ENCODE measurements around the gene LRCH3. TPM values are rescaled to one million over a fixed set of nuclear protein-coding genes. Genes with fewer than 3 reads are reported as not detected.
"Not testable (repeated sequence)": the region's sequence is repeated elsewhere in the genome, so short reads cannot be mapped to it uniquely, and the experiment has no call there.

The LRCH3 gene
- total RNA-seq, 4 donors from 2014 or later, result 19.2 to 69.3 (median 28.3) TPM

DNA sequence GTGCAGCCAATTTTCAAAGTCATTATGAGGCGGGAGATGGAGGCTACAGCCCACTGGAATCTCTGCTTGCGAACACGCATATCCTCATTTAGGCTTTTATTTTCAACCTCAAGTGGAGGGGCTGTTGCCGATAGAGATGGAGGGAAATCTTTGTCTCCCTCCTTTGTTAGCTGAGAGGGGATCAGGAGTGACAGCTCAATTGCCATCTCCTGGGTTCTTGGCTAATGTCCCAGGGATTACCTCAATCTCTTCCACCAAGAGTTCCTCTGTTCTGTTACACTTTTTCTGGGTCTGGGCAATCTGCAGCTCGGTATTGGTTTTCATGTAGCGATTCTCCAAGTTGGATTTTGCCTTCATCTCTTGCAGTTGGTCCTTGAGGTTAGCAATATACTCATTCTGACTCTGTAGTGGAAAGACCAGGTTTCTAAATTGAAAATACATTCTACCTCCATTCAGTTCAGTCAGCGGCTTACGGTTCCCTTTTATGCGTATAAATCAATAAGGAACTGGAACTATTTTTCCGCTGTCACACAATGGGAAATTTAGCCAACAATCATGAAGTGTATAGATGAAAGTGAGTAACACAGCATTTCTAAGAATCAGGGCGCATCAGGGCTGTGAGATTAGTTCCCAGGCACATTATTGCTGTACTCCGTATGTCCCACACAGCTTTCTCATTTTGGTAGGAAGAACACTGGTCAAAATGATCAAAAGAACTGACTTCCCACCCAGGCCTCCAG is 122.8 kb downstream of the LRCH3 start:
- 94% methylated on average over 12 of the region's 12 CpGs for WGBS
- no peak for TF ChIP-seq POLR2A (IDR thresholded peaks at IDR 0.05)
- TF ChIP-seq, protein P1, sequence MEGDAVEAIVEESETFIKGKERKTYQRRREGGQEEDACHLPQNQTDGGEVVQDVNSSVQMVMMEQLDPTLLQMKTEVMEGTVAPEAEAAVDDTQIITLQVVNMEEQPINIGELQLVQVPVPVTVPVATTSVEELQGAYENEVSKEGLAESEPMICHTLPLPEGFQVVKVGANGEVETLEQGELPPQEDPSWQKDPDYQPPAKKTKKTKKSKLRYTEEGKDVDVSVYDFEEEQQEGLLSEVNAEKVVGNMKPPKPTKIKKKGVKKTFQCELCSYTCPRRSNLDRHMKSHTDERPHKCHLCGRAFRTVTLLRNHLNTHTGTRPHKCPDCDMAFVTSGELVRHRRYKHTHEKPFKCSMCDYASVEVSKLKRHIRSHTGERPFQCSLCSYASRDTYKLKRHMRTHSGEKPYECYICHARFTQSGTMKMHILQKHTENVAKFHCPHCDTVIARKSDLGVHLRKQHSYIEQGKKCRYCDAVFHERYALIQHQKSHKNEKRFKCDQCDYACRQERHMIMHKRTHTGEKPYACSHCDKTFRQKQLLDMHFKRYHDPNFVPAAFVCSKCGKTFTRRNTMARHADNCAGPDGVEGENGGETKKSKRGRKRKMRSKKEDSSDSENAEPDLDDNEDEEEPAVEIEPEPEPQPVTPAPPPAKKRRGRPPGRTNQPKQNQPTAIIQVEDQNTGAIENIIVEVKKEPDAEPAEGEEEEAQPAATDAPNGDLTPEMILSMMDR (IDR thresholded peaks at IDR 0.05), result no peak
- no peak overlapping the region for H3K4me3 ChIP-seq
- H3K36me3 ChIP-seq, result no peaks in the 10 kb centered on the region
- DNase-seq (ENCODE audit: low spot score in 2 of 2), result no peak
- H3K27me3 ChIP-seq, result no peaks in the 10 kb centered on the region
- H3K27ac ChIP-seq, result no peak overlapping the region
- H3K9me3 ChIP-seq, result no peaks in the 10 kb centered on the region
- H3K4me1 ChIP-seq, result no peaks in the 10 kb centered on the region

DNA sequence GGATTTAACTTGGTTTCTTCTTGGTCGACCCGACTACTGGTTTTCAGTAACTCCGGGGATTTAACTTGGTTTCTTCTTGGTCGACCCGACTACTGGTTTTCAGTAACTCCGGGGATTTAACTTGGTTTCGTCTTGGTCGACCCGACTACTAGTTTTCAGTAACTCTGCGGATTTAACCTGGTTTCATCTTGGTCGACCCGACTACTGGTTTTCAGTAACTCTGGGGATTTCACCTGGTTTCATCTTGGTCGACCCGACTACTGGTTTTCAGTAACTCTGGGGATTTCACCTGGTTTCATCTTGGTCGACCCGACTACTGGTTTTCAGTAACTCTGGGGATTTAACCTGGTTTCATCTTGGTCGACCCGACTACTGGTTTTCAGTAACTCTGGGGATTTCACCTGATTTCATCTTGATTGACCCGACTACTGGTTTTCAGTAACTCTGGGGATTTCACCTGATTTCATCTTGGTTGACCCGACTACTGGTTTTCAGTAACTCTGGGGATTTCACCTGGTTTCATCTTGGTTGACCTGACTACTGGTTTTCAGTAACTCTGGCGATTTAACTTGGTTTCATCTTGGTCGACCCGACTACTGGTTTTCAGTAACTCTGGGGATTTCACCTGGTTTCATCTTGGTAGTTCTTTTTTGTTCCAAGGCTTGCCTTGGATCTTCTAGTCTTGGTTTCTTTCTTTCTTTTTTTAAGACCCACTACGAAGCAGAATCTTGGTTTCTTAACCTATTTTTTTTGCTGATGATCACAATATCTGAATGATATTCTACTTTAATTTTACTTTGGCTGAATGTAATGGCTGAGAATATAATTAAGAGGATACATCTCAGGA is 130.6 kb downstream of the LRCH3 start:
- not testable (repeated sequence) for H3K27me3 ChIP-seq; H3K4me1 ChIP-seq; H3K4me3 ChIP-seq; DNase-seq (ENCODE audit: low spot score in 2 of 2); H3K27ac ChIP-seq; H3K9me3 ChIP-seq
- peaks cover 16% of the 10 kb centered on the region for H3K36me3 ChIP-seq
- 90% methylated on average over 23 of the region's 24 CpGs for WGBS

DNA sequence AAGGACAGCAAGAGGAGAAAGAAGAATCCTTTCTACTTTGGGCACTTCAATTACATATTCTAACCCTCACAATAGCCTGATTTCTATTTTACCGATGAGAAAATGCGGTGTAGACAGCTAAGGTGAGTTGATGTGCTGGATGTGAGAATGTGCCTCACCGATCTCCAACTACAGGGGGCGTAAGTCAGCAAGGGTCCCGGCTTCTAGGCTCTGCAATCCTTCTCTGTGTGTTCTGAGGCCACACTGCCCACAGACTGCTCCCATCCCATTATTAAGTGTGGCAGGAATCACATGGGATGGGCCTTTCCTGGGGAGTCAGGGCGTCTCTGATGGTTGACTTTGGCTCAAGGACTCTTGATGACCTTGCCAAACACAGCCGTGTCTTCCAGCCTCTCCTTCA is 135.4 kb downstream of the LRCH3 start:
- Histone ChIP-seq H3K36me3 (peaks cover 31% of the 10 kb centered on the region), H3K27me3 (no peaks in the 10 kb centered on the region), H3K27ac (no peak overlapping the region), H3K4me1 (no peaks in the 10 kb centered on the region), H3K4me3 (no peak overlapping the region), H3K9me3 (no peaks in the 10 kb centered on the region)
- TF ChIP-seq POLR2A (IDR thresholded peaks at IDR 0.05) (no peak), EP300 (IDR thresholded peaks at IDR 0.05) (no peak), POLR2AphosphoS5 (IDR thresholded peaks at IDR 0.05) (no peak)
- TF ChIP-seq, protein P1 (IDR thresholded peaks at IDR 0.05), result no peak
- WGBS, result 78% methylated on average over 7 of the region's 7 CpGs
- no peak for DNase-seq (ENCODE audit: low spot score in 2 of 2)

DNA sequence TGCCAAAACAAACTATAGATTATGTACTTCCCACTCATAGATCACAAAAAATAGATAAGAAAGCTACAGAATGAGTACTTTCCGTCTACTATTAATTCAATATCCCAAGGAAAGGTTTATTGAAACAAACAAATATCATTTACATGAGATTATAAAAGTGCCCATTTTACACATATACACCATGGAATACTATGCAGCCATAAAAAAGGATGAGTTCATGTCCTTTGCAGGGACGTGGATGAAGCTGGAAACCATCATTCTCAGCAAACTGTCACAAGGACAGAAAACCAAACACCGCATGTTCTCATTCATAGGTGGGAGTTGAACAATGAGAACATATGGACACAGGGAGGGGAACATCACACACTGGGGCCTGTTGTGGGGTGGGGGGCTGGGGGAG is 136.5 kb downstream of the LRCH3 start:
- not testable (repeated sequence) for H3K4me3 ChIP-seq; H3K27me3 ChIP-seq; H3K27ac ChIP-seq; H3K9me3 ChIP-seq; DNase-seq (ENCODE audit: low spot score in 2 of 2); H3K4me1 ChIP-seq
- WGBS, result 88% methylated on average over 3 of the region's 3 CpGs
- peaks cover 31% of the 10 kb centered on the region for H3K36me3 ChIP-seq

DNA sequence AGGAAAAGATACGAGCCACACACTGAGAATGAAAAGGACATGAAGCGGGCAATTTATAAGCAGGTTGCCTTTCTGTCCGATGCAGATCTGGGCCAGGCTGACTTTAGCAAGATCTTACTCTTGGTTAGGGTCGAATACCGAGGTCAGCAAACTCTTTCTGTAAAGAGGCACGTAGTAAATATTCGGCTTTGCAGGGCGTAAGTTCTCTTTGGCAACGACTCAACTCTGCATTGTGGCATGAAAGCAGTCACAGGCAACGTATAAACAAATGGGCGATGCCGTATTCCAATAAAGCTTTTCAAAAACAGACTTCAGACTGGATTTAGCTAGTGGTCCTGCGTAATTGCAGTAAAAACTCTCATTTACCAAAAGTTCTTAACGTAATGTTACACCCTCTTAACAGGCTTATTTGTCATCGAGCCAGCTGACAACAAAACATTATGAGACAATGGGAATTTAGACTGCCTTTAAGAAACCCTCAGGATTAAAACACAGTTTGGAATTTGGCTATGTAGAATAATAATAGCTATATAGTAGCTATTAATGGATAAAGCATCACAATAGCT is 145.8 kb downstream of the LRCH3 start:
- DNase-seq (ENCODE audit: low spot score in 2 of 2), result no peak
- Histone ChIP-seq H3K4me3 (no peak overlapping the region), H3K27me3 (no peaks in the 10 kb centered on the region), H3K36me3 (peaks cover 2% of the 10 kb centered on the region), H3K27ac (no peak overlapping the region), H3K4me1 (no peaks in the 10 kb centered on the region), H3K9me3 (no peaks in the 10 kb centered on the region)
- 90% methylated on average over 15 of the region's 15 CpGs for WGBS
- TF ChIP-seq, protein P1 (IDR thresholded peaks at IDR 0.05), result no peak
- no peak for TF ChIP-seq POLR2AphosphoS5 (IDR thresholded peaks at IDR 0.05)
- TF ChIP-seq POLR2A (IDR thresholded peaks at IDR 0.05), result no peak
- TF ChIP-seq EP300 (IDR thresholded peaks at IDR 0.05), result no peak

Other genes with a start within 250 kb of the LRCH3 start
- gene BDH1, start 235.3 kb upstream of the LRCH3 start, total RNA-seq, result 10 to 100 TPM; 40.7 to 70.7 (median 43.1) TPM
- gene RUBCN, start 54.4 kb upstream of the LRCH3 start, total RNA-seq, result 10 to 100 TPM; 41.8 to 70.2 (median 48.4) TPM
- 10 to 100 TPM; 46.6 to 53.3 (median 49.9) TPM for gene FYTTD1, start 41.4 kb upstream of the LRCH3 start, total RNA-seq
- 100 to 1,000 TPM; 564 to 915 (median 773) TPM for gene RPL35A, start 158.9 kb downstream of the LRCH3 start, total RNA-seq
- 1 to 10 TPM; 3.4 to 8.2 (median 5.5) TPM for gene LMLN, start 169.0 kb downstream of the LRCH3 start, total RNA-seq